ENCODE measurements around the gene CAPN11. TPM values are rescaled to one million over a fixed set of nuclear protein-coding genes. Genes with fewer than 3 reads are reported as not detected.

CAPN11 gene
- total and polyA plus RNA-seq, 9 of the 15 experiments (the other 6 are each of a cell fraction or from before 2014, with no cell fraction given): 0.03 to 0.61 (median 0.17) TPM; not detected in 1

GRCh38 chr6:44221291-44221960 lies 62.8 kb downstream of the CAPN11 start (continued):
- TF ChIP-seq ZBTB34 (CRISPR knock-in tag; IDR thresholded peaks at IDR 0.05) (no peak), MYNN (IDR thresholded peaks at IDR 0.05) (peak; percentile 81), MYNN (CRISPR knock-in tag; IDR thresholded peaks at IDR 0.05) (no peak), MTA3 (IDR thresholded peaks at IDR 0.05; ENCODE audit: borderline replicate concordance) (peak; percentile 59; the same call in 1 of the 2 replicates), NR2C2 (CRISPR knock-in tag; IDR thresholded peaks at IDR 0.05) (peak; percentile 41; the same call in 1 of the 2 replicates), NR2C2 (tag; IDR thresholded peaks at IDR 0.05) (no peak; the same call in 1 of the 2 replicates), ATF1 (CRISPR knock-in tag; IDR thresholded peaks at IDR 0.05) (no peak), ATF1 (tag; IDR thresholded peaks at IDR 0.05) (0 out of 2 replicates have a peak, but pooled peaks have one; percentile 18), ZC3H11A (IDR thresholded peaks at IDR 0.05; ENCODE audit: low read depth, low read length) (0 out of 2 replicates have a peak, but pooled peaks have one; percentile 11), KLF16 (IDR thresholded peaks at IDR 0.05) (0 out of 2 replicates have a peak, but pooled peaks have one; percentile 16), RCOR1 (IDR thresholded peaks at IDR 0.05; ENCODE audit: borderline replicate concordance in 1 of 2, low read depth in 2 of 2, low read length in 2 of 2) (peak in 1 of 2 experiments; percentile 74; a peak in 1 of 4 replicates), RBM39 (optimal IDR thresholded peaks at IDR 0.05; ENCODE audit: low read depth, low read length) (no peak), CREM (IDR thresholded peaks at IDR 0.05; ENCODE audit: low read depth) (0 out of 2 replicates have a peak, but pooled peaks have one; percentile 33), MYC (IDR thresholded peaks at IDR 0.05; ENCODE audit: low read depth, low read length) (peak; percentile 61), MYC (CRISPR knock-in tag; IDR thresholded peaks at IDR 0.05; ENCODE audit: borderline replicate concordance, low read depth) (no peak), JUN (IDR thresholded peaks at IDR 0.05; ENCODE audit: borderline replicate concordance, low read depth, low read length) (no peak), JUN (CRISPR knock-in tag; IDR thresholded peaks at IDR 0.05; ENCODE audit: borderline replicate concordance) (peak; percentile 85), RAD21 (CRISPR knock-in tag; conservative IDR thresholded peaks at IDR 0.05 in 1 of 2, IDR thresholded peaks at IDR 0.05 in 1 of 2) (peak; percentile 66 to 83), SRF (CRISPR knock-in tag; IDR thresholded peaks at IDR 0.05) (0 out of 4 replicates have a peak, but pooled peaks of 1 of the 2 experiments have one; percentile 22), KDM5B (IDR thresholded peaks at IDR 0.05; ENCODE audit: insufficient replicate concordance, low read depth, low read length) (peak; percentile 14), ZHX1 (conservative IDR thresholded peaks at IDR 0.05; ENCODE audit: low read length) (0 out of 2 replicates have a peak, but pooled peaks have one; percentile 19), TEAD1 (CRISPR knock-in tag; IDR thresholded peaks at IDR 0.05) (peak in 1 of 2 experiments; percentile 71; a peak in 1 of 4 replicates), FOXA3 (CRISPR knock-in tag; conservative IDR thresholded peaks at IDR 0.05 in 1 of 2, IDR thresholded peaks at IDR 0.05 in 1 of 2) (peak in 1 of 2 experiments; percentile 86; a peak in 2 of 4 replicates)

Measured in K562 (cell line).